Neural progenitor cell (in vitro differentiated cells): ENCODE data around the gene ITIH5.

Experiments
- CTCF ChIP-seq: fragments of 200-600 bp; sonication (generic); IDR thresholded peaks from 2 replicates; pipeline ENCODE4 v1.5.1; 2017; ENCODE audit warnings: antibody characterized with exemption, mild to moderate bottlenecking
- EZH2 ChIP-seq: fragments of 200-600 bp; sonication (generic); IDR thresholded peaks from 2 replicates; pipeline ENCODE4 v1.6.1; 2017; ENCODE audit warnings: antibody characterized with exemption, mild to moderate bottlenecking, moderate library complexity

DNA sequence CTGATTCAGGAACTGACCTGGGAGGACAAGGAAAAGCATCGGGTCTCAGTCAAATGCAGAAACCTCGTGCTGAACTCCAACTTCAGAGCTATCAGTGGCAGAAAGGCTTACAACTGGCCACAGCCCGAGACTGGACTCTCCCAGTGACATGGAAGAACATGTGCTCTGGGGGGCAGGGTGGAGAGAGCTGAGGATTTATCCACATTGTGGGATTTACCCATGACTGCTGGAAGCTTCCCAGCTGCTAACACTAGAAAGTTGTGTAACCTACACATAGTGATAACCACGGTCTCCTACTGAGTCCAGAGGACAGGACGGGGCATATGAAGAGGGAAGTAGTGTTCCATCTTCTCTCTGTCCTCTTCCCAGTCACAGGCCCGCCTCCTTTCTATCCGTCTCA lies 103.4 kb downstream of the ITIH5 start:
- TF ChIP-seq CTCF = no peak
- TF ChIP-seq EZH2 = no peak
